Neural cell (in vitro differentiated cells): Measurements from ENCODE around the gene SRRM2.

Source experiments
- EP300 ChIP-seq: fragments of 450-650 bp; conservative IDR thresholded peaks from 2 replicates; pipeline ENCODE4 v1.6.1; 2014; ENCODE audit warnings: antibody characterized with exemption, mild to moderate bottlenecking, moderate library complexity; ENCODE audit not compliant: poor library complexity, severe bottlenecking
- EZH2 ChIP-seq: fragments of 200-600, 300-800 bp; shearing (Covaris generic), sonication (generic); IDR thresholded peaks from 2 replicates; pipeline ENCODE4 v1.6.1; 2014; ENCODE audit warnings: antibody characterized with exemption, low read length, borderline replicate concordance, mild to moderate bottlenecking; ENCODE audit not compliant: insufficient read depth, poor library complexity, severe bottlenecking
- MXI1 ChIP-seq: fragments of 450-650 bp; conservative IDR thresholded peaks from 2 replicates; pipeline ENCODE4 v1.6.1; 2014; ENCODE audit warnings: antibody characterized with exemption, mild to moderate bottlenecking; ENCODE audit not compliant: poor library complexity, severe bottlenecking
- POLR2AphosphoS5 ChIP-seq: IDR thresholded peaks from 2 replicates; pipeline ENCODE4 v1.6.1; 2012
- RAD21 ChIP-seq: fragments of 450-650 bp; conservative IDR thresholded peaks from 2 replicates; pipeline ENCODE4 v1.6.1; 2014; ENCODE audit warnings: antibody characterized with exemption, mild to moderate bottlenecking, moderate library complexity
- SMC3 ChIP-seq: fragments of 450-650 bp; conservative IDR thresholded peaks from 2 replicates; pipeline ENCODE4 v1.6.1; 2014; ENCODE audit warnings: antibody characterized with exemption, mild to moderate bottlenecking, moderate library complexity; ENCODE audit not compliant: poor library complexity
- TAF1 ChIP-seq: IDR thresholded peaks from 2 replicates; pipeline ENCODE4 v1.6.1; 2012; ENCODE audit warnings: low read depth
- TF ChIP-seq, protein P1 (sequence below): fragments of 450-650 bp; IDR thresholded peaks from 2 replicates; pipeline ENCODE4 v1.5.1; 2014; ENCODE audit warnings: antibody characterized with exemption, mild to moderate bottlenecking, moderate library complexity; ENCODE audit not compliant: poor library complexity, severe bottlenecking
- TF ChIP-seq, protein P2 (sequence below): IDR thresholded peaks from 2 replicates; pipeline ENCODE4 v1.6.1; 2012; ENCODE audit warnings: borderline replicate concordance

DNA sequence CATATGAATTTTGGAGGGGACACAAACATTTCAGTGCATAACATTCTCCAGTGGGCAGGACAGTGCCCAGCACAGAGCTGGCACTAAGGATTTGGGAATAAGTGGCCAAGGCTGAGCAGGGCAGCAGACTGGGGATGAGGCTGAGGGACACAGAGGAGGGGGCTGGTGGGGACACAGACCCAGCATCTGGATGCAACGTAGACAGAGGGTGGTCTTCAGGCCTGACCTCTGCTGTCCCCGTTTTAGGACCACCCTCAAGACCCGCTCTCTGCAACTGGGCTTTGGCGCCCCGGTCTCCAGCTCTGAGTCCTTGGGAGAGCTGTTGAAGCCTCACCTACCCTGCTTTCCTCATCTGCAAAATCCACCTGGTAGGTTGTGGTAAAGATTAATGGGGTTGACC lies 38.2 kb downstream of the SRRM2 start:
- TF ChIP-seq, protein P1, sequence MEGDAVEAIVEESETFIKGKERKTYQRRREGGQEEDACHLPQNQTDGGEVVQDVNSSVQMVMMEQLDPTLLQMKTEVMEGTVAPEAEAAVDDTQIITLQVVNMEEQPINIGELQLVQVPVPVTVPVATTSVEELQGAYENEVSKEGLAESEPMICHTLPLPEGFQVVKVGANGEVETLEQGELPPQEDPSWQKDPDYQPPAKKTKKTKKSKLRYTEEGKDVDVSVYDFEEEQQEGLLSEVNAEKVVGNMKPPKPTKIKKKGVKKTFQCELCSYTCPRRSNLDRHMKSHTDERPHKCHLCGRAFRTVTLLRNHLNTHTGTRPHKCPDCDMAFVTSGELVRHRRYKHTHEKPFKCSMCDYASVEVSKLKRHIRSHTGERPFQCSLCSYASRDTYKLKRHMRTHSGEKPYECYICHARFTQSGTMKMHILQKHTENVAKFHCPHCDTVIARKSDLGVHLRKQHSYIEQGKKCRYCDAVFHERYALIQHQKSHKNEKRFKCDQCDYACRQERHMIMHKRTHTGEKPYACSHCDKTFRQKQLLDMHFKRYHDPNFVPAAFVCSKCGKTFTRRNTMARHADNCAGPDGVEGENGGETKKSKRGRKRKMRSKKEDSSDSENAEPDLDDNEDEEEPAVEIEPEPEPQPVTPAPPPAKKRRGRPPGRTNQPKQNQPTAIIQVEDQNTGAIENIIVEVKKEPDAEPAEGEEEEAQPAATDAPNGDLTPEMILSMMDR = no peak
- TF ChIP-seq EZH2 (no peak), POLR2AphosphoS5 (no peak), MXI1 (no peak), TAF1 (no peak), EP300 (no peak), SMC3 (no peak), RAD21 (no peak)
- TF ChIP-seq, protein P2, sequence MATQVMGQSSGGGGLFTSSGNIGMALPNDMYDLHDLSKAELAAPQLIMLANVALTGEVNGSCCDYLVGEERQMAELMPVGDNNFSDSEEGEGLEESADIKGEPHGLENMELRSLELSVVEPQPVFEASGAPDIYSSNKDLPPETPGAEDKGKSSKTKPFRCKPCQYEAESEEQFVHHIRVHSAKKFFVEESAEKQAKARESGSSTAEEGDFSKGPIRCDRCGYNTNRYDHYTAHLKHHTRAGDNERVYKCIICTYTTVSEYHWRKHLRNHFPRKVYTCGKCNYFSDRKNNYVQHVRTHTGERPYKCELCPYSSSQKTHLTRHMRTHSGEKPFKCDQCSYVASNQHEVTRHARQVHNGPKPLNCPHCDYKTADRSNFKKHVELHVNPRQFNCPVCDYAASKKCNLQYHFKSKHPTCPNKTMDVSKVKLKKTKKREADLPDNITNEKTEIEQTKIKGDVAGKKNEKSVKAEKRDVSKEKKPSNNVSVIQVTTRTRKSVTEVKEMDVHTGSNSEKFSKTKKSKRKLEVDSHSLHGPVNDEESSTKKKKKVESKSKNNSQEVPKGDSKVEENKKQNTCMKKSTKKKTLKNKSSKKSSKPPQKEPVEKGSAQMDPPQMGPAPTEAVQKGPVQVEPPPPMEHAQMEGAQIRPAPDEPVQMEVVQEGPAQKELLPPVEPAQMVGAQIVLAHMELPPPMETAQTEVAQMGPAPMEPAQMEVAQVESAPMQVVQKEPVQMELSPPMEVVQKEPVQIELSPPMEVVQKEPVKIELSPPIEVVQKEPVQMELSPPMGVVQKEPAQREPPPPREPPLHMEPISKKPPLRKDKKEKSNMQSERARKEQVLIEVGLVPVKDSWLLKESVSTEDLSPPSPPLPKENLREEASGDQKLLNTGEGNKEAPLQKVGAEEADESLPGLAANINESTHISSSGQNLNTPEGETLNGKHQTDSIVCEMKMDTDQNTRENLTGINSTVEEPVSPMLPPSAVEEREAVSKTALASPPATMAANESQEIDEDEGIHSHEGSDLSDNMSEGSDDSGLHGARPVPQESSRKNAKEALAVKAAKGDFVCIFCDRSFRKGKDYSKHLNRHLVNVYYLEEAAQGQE = no peak
